SK-N-SH (cell line): ENCODE measurements around the gene B3GALT6. TPM values are rescaled to one million over a fixed set of nuclear protein-coding genes. Genes with fewer than 3 reads are reported as not detected.

Experiments used
- CTCF ChIA-PET: fragments of 300-600, 350-600 bp; formaldehyde crosslinking; extraction: SDS; loops from one replicate; lab custom pipeline; 2021; lab: Yijun Ruan, JAX
- POLR2A ChIA-PET: fragments of 350-600 bp; sonication (Branson Sonifier 250); formaldehyde crosslinking; extraction: SDS; loops from one replicate; lab custom pipeline; 2020; ENCODE audit warnings: antibody characterized with exemption, inconsistent platforms; lab: Yijun Ruan, JAX
- DNase-seq: peaks from one replicate; pipeline ENCODE4 v3.0.0; 2012
- H2AFZ ChIP-seq: fragments of 200-600 bp; sonication (generic); 2 replicates; pipeline ENCODE4 v1.8.1; 2016; ENCODE audit warnings: antibody characterized with exemption, mild to moderate bottlenecking, low read depth
- H3F3A ChIP-seq: fragments of 200-600 bp; sonication (generic); replicated peaks from 2 replicates; pipeline ENCODE3; 2016; ENCODE audit warnings: antibody characterized with exemption, mild to moderate bottlenecking; ENCODE audit not compliant: insufficient read depth
- H3K27ac ChIP-seq, 2 experiments: fragments of 200-500 bp in 1 of 2; fragments of 200-600 bp in 1 of 2; sonication (Bioruptor generic) in 1 of 2; sonication (generic), shearing (Covaris generic) in 1 of 2; 2 replicates each; pipeline versions ENCODE4 v1.5.1 to v1.6.1; 2014 to 2016; ENCODE audit warnings: low read depth in 2 of 2, inconsistent platforms in 1 of 2, low read length in 1 of 2, mild to moderate bottlenecking in 1 of 2, mixed read lengths in 1 of 2
- H3K27me3 ChIP-seq: fragments of 200-600 bp; sonication (generic), shearing (Covaris generic); 2 replicates; pipeline ENCODE4 v1.6.1; 2016; ENCODE audit warnings: mixed run types; ENCODE audit not compliant: insufficient read depth
- H3K36me3 ChIP-seq, 2 experiments: fragments of 200-500 bp in 1 of 2; fragments of 200-600 bp in 1 of 2; sonication (Bioruptor generic) in 1 of 2; sonication (generic) in 1 of 2; replicated peaks in 1 of 2; 2 replicates each; pipeline versions ENCODE3 to v1.5.1; 2014 to 2016; ENCODE audit warnings: low read length in 1 of 2, mild to moderate bottlenecking in 1 of 2; ENCODE audit not compliant: insufficient read depth in 2 of 2, control insufficient read depth in 1 of 2
- H3K4me1 ChIP-seq, 2 experiments: fragments of 200-500 bp in 1 of 2; fragments of 200-600 bp in 1 of 2; sonication (Bioruptor generic) in 1 of 2; sonication (generic), shearing (Covaris generic) in 1 of 2; 2 replicates each; pipeline versions ENCODE4 v1.5.1 to v1.6.1; 2014 to 2016; ENCODE audit warnings: low read depth in 1 of 2, low read length in 1 of 2, mixed run types in 1 of 2; ENCODE audit not compliant: insufficient read depth in 2 of 2, control insufficient read depth in 1 of 2
- H3K4me2 ChIP-seq: fragments of 200-600 bp; sonication (generic), shearing (Covaris generic); 2 replicates; pipeline ENCODE4 v1.6.1; 2017; ENCODE audit warnings: mixed run types
- H3K4me3 ChIP-seq, 2 experiments: fragments of 200-500 bp in 1 of 2; fragments of 200-600 bp in 1 of 2; sonication (Bioruptor generic) in 1 of 2; sonication (generic), shearing (Covaris generic) in 1 of 2; 2 replicates each; pipeline versions ENCODE4 v1.5.1 to v1.8.1; 2014 to 2016; ENCODE audit warnings: low read depth in 2 of 2, inconsistent platforms in 1 of 2, low read length in 1 of 2, mild to moderate bottlenecking in 1 of 2, mixed read lengths in 1 of 2, moderate library complexity in 1 of 2
- H3K79me2 ChIP-seq: fragments of 200-600 bp; sonication (generic); 2 replicates; pipeline ENCODE4 v1.8.1; 2017; ENCODE audit warnings: mild to moderate bottlenecking; ENCODE audit not compliant: insufficient read depth
- H3K9ac ChIP-seq: fragments of 200-600 bp; sonication (generic); 2 replicates; pipeline ENCODE4 v1.6.1; 2017; ENCODE audit warnings: mixed run types
- H3K9me2 ChIP-seq: fragments of 200-600 bp; sonication (generic); 2 replicates; pipeline ENCODE4 v1.6.1; 2017; ENCODE audit warnings: mixed run types
- H3K9me3 ChIP-seq: fragments of 200-600 bp; sonication (generic); 2 replicates; pipeline ENCODE4 v1.6.1; 2017; ENCODE audit warnings: mixed run types, mild to moderate bottlenecking, moderate library complexity
- H4K20me1 ChIP-seq: fragments of 200-600 bp; sonication (generic); 2 replicates; pipeline ENCODE4 v1.6.1; 2017; ENCODE audit warnings: mild to moderate bottlenecking, mixed run types; ENCODE audit not compliant: insufficient read depth
- EP300 ChIP-seq, 2 experiments: IDR thresholded peaks; 2 replicates each; pipeline versions ENCODE4 v1.4.0 to v1.6.1; 2012; ENCODE audit warnings: borderline replicate concordance in 1 of 2, low read depth in 1 of 2, low read length in 1 of 2
- FOXM1 ChIP-seq: IDR thresholded peaks from 2 replicates; pipeline ENCODE4 v1.4.0; 2012; ENCODE audit warnings: low read depth, mild to moderate bottlenecking
- GATA2 ChIP-seq: sonication (generic); formaldehyde crosslinking; IDR thresholded peaks from 2 replicates; pipeline ENCODE4 v1.5.0; 2020; ENCODE audit warnings: mild to moderate bottlenecking, missing genetic modification reagents
- JUND ChIP-seq: IDR thresholded peaks from 2 replicates; pipeline ENCODE4 v1.4.0; 2012
- MAX ChIP-seq: IDR thresholded peaks from 2 replicates; pipeline ENCODE4 v1.4.0; 2012; ENCODE audit warnings: low read depth
- NRF1 ChIP-seq: IDR thresholded peaks from 2 replicates; pipeline ENCODE4 v1.6.1; 2012; ENCODE audit warnings: low read depth, mild to moderate bottlenecking, low read length
- POLR2AphosphoS5 ChIP-seq: IDR thresholded peaks from 2 replicates; pipeline ENCODE4 v1.6.1; 2012; ENCODE audit warnings: low read depth, low read length
- RAD21 ChIP-seq: IDR thresholded peaks from 2 replicates; pipeline ENCODE4 v1.6.1; 2012; ENCODE audit warnings: mild to moderate bottlenecking, low read length
- REST ChIP-seq: IDR thresholded peaks from 2 replicates; pipeline ENCODE4 v1.6.1; 2012; ENCODE audit warnings: mild to moderate bottlenecking, low read depth, low read length, moderate library complexity
- RFX5 ChIP-seq: IDR thresholded peaks from 2 replicates; pipeline ENCODE4 v1.6.1; 2012; ENCODE audit warnings: mild to moderate bottlenecking, improper control_type of control experiment, low read length
- RXRA ChIP-seq: IDR thresholded peaks from 2 replicates; pipeline ENCODE4 v1.4.0; 2012; ENCODE audit warnings: low read depth, mild to moderate bottlenecking, borderline replicate concordance
- SMC3 ChIP-seq: IDR thresholded peaks from 2 replicates; pipeline ENCODE4 v1.6.1; 2012; ENCODE audit warnings: low read depth, low read length, improper control_type of control experiment
- TCF12 ChIP-seq: IDR thresholded peaks from 2 replicates; pipeline ENCODE4 v1.4.0; 2012
- USF1 ChIP-seq: IDR thresholded peaks from 2 replicates; pipeline ENCODE4 v1.4.0; 2012; ENCODE audit warnings: low read depth, borderline replicate concordance
- YY1 ChIP-seq: IDR thresholded peaks from 2 replicates; pipeline ENCODE4 v1.4.0; 2012; ENCODE audit warnings: low read depth, mild to moderate bottlenecking
- WGBS: methylation state at CpG from one replicate; pipeline ENCODE4 v1.1.6; 2017; ENCODE audit warnings: low lambda C conversion rate; 5-methylcytosine and 5-hydroxymethylcytosine counted together
- polyA plus RNA-seq, 3 experiments: library from polyadenylated mRNA; depleted of rRNA; stranded (reverse); fragments of >200 nt; gene quantifications; 2 replicates each; pipeline ENCODE4 v1.2.3, GENCODE V29; 2012
- TF ChIP-seq, protein P1 (sequence below): fragments of 150-350 bp; IDR thresholded peaks from 2 replicates; pipeline ENCODE4 v1.6.1; 2016; ENCODE audit warnings: mild to moderate bottlenecking, low read depth, low read length
- TF ChIP-seq, protein P2 (sequence below): IDR thresholded peaks from 2 replicates; pipeline ENCODE4 v1.4.0; 2012; ENCODE audit warnings: low read depth, borderline replicate concordance

B3GALT6 gene
- polyA plus RNA-seq, 1 of the 3 experiments (the other 2 are of a cell fraction), result 38.8 TPM

DNA sequence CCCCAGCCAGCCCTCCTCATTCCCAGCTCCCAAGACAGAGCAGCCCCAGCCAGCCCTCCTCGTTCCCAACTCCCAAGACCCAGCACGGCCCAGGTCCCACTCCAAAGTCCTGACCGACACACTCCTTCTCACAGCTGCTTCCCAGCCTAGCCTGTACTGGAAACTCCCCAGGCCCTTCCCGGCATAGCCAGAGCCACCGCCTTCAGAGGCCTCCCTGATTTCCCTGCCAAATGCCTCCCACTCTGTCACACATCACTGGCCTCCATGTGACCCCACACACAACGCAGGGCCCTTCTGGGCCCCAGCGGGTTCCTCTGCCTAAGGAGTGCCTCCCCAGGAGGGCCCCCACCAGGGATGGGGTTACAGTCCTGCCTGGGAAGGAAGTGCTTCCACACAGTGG lies 38.8 kb downstream of the B3GALT6 start:
- CTCF ChIA-PET, result interaction anchor here (1.1 to 2.5 kb wide), 6 partner anchors 14 to 208 kb away, joined by 3 to 6 read pairs (median 3); no protein-coding TSS in a partner anchor
- H3F3A ChIP-seq, result peaks cover 4% of the 10 kb centered on the region
- H3K36me3 ChIP-seq, result peaks cover 0 to 13% of the 10 kb centered on the region in 2 experiments
- peak overlapping the region; percentile 96; the same call in 1 of the 2 replicates for H3K4me2 ChIP-seq
- peaks cover 64% of the 10 kb centered on the region for H3K79me2 ChIP-seq
- H3K27ac ChIP-seq, result no peak overlapping the region
- no peak for DNase-seq
- no peak overlapping the region for H3K4me3 ChIP-seq
- POLR2A ChIA-PET, result no interaction called here
- no peaks in the 10 kb centered on the region for H3K9me2 ChIP-seq
- H3K27me3 ChIP-seq, result no peaks in the 10 kb centered on the region
- no peak overlapping the region for H2AFZ ChIP-seq
- TF ChIP-seq, protein P1, sequence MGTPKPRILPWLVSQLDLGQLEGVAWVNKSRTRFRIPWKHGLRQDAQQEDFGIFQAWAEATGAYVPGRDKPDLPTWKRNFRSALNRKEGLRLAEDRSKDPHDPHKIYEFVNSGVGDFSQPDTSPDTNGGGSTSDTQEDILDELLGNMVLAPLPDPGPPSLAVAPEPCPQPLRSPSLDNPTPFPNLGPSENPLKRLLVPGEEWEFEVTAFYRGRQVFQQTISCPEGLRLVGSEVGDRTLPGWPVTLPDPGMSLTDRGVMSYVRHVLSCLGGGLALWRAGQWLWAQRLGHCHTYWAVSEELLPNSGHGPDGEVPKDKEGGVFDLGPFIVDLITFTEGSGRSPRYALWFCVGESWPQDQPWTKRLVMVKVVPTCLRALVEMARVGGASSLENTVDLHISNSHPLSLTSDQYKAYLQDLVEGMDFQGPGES, result no peak
- 90% methylated on average over 5 of the region's 7 CpGs for WGBS
- H3K9ac ChIP-seq, result no peak overlapping the region
- peaks cover 0 to 28% of the 10 kb centered on the region in 2 experiments; a peak in 1 of 4 replicates for H3K4me1 ChIP-seq
- H3K9me3 ChIP-seq, result no peaks in the 10 kb centered on the region
- H4K20me1 ChIP-seq, result peaks cover 63% of the 10 kb centered on the region

- Histone ChIP-seq H3K79me2 (peaks cover 55% of the 10 kb centered on the region), H3K4me1 (peaks cover 0 to 28% of the 10 kb centered on the region in 2 experiments; a peak in 1 of 4 replicates), H3K9ac (peak overlapping the region; percentile 83), H3K9me3 (no peaks in the 10 kb centered on the region), H3F3A (no peaks in the 10 kb centered on the region), H3K27me3 (no peaks in the 10 kb centered on the region), H2AFZ (no peak overlapping the region; the same call in 1 of the 2 replicates), H3K27ac (peak overlapping the region in 1 of 2 experiments; percentile 47; a peak in 2 of 4 replicates), H3K36me3 (peaks cover 0 to 6% of the 10 kb centered on the region in 2 experiments), H4K20me1 (peaks cover 52% of the 10 kb centered on the region), H3K4me2 (peak overlapping the region; percentile 96), H3K9me2 (no peaks in the 10 kb centered on the region), H3K4me3 (peak overlapping the region; percentile 76 to 84)
- ChIA-PET CTCF (interaction anchor here (1.0 to 2.5 kb wide), 4 partner anchors 12 to 19 kb away, joined by 3 to 10 read pairs (median 5); no protein-coding TSS in a partner anchor), POLR2A (interaction anchor here (1.0 to 1.1 kb wide), 2 partner anchors 116 to 150 kb away, joined by 3 to 4 read pairs; no protein-coding TSS in a partner anchor)
- WGBS, result 28% methylated on average over 31 of the region's 43 CpGs
- no peak for DNase-seq
- TF ChIP-seq SMC3, result no peak
- no peak for TF ChIP-seq NRF1
- no peak for TF ChIP-seq RAD21
- TF ChIP-seq RFX5, result no peak
- TF ChIP-seq, protein P2, sequence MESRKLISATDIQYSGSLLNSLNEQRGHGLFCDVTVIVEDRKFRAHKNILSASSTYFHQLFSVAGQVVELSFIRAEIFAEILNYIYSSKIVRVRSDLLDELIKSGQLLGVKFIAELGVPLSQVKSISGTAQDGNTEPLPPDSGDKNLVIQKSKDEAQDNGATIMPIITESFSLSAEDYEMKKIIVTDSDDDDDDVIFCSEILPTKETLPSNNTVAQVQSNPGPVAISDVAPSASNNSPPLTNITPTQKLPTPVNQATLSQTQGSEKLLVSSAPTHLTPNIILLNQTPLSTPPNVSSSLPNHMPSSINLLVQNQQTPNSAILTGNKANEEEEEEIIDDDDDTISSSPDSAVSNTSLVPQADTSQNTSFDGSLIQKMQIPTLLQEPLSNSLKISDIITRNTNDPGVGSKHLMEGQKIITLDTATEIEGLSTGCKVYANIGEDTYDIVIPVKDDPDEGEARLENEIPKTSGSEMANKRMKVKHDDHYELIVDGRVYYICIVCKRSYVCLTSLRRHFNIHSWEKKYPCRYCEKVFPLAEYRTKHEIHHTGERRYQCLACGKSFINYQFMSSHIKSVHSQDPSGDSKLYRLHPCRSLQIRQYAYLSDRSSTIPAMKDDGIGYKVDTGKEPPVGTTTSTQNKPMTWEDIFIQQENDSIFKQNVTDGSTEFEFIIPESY, result no peak
- no peak for TF ChIP-seq USF1
- no peak for TF ChIP-seq FOXM1
- no peak for TF ChIP-seq REST
- TF ChIP-seq MAX, result no peak
- TF ChIP-seq YY1, result no peak
- TF ChIP-seq EP300 (IDR thresholded peaks at IDR 0.05; ENCODE audit: borderline replicate concordance in 1 of 2, low read depth in 1 of 2, low read length in 1 of 2), result no peak
- TF ChIP-seq RXRA, result no peak
- no peak for TF ChIP-seq GATA2 (CRISPR knock-in tag)
- TF ChIP-seq TCF12, result no peak
- TF ChIP-seq JUND, result no peak
- no peak for TF ChIP-seq POLR2AphosphoS5
Measured at GRCh38 chr1:1272341-1273208, 40.5 kb downstream of the B3GALT6 start.
